ENCODE measurements around the gene SLC8A3. TPM values are rescaled to one million over a fixed set of nuclear protein-coding genes. Genes with fewer than 3 reads are reported as not detected.

SLC8A3 gene
- total and polyA plus RNA-seq, 9 donors, result 0.04 to 0.53 (median 0.10) TPM; not detected in 3

DNA sequence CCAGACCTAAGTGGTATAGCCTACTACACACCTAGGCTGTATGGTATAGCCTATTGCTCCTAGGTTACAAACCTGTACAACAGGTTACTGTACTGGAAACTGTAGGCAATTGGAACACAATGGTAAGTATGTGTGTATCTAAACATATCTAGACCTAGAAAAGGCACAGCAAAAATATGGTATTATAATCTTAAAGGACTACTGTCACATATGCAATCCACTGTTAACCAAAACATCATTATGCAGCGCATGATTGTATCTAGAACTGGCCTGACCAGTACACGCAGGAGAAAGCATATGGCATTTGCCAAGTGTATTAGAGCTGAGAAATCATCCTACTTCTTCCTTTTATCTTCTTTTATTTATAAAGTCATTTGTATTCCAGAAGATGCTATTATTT is 75.5 kb downstream of the SLC8A3 start:
- intact Hi-C loops (cut with DNase I), result no loop called here
- Histone ChIP-seq H3K4me1 (ENCODE audit: insufficient read depth) (no peaks in the 10 kb centered on the region), H3K27me3 (no peaks in the 10 kb centered on the region), H3K36me3 (no peaks in the 10 kb centered on the region), H3K4me3 (no peak overlapping the region), H3K27ac (no peak overlapping the region), H3K9me3 (no peaks in the 10 kb centered on the region)
- no peak for DNase-seq
- TF ChIP-seq, protein P1, sequence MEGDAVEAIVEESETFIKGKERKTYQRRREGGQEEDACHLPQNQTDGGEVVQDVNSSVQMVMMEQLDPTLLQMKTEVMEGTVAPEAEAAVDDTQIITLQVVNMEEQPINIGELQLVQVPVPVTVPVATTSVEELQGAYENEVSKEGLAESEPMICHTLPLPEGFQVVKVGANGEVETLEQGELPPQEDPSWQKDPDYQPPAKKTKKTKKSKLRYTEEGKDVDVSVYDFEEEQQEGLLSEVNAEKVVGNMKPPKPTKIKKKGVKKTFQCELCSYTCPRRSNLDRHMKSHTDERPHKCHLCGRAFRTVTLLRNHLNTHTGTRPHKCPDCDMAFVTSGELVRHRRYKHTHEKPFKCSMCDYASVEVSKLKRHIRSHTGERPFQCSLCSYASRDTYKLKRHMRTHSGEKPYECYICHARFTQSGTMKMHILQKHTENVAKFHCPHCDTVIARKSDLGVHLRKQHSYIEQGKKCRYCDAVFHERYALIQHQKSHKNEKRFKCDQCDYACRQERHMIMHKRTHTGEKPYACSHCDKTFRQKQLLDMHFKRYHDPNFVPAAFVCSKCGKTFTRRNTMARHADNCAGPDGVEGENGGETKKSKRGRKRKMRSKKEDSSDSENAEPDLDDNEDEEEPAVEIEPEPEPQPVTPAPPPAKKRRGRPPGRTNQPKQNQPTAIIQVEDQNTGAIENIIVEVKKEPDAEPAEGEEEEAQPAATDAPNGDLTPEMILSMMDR (IDR thresholded peaks at IDR 0.05), result no peak
- TF ChIP-seq EP300 (IDR thresholded peaks at IDR 0.05) (no peak), POLR2A (IDR thresholded peaks at IDR 0.05) (no peak)
- WGBS, 3 donors, result 84 to 87% (median 85%) methylated on average over 2 of the region's 2 CpGs

DNA sequence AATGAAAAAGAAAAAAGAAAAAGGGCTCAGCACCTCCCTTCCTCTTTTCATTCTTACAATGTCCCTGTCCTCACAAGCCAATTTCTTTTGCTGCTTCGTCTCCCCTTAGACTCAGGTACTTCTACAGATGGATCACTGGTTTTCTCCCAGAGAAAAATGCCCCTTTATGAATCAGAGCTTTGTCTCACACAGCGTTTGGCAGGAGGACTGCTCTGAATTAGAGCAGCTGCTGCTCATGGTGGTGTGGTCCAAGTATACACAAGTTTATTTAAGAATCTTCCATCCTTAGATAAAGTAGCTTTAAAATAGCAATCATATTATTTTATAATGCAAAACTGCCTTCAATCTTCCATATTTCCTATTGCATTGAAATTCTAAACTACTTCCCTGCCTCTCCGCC is 80.3 kb downstream of the SLC8A3 start:
- 47 to 68% (median 61%) methylated on average over 3 of the region's 3 CpGs for WGBS, 3 donors
- H3K36me3 ChIP-seq, result no peaks in the 10 kb centered on the region
- H3K4me3 ChIP-seq, result no peak overlapping the region
- no peaks in the 10 kb centered on the region for H3K27me3 ChIP-seq
- intact Hi-C loops (cut with DNase I), result no loop called here
- no peak for DNase-seq
- no peak overlapping the region for H3K27ac ChIP-seq
- no peak for TF ChIP-seq POLR2A (IDR thresholded peaks at IDR 0.05)
- TF ChIP-seq, protein P1 (IDR thresholded peaks at IDR 0.05), result no peak
- no peak for TF ChIP-seq EP300 (IDR thresholded peaks at IDR 0.05)
- H3K9me3 ChIP-seq, result no peaks in the 10 kb centered on the region
- no peaks in the 10 kb centered on the region for H3K4me1 ChIP-seq (ENCODE audit: insufficient read depth)

DNA sequence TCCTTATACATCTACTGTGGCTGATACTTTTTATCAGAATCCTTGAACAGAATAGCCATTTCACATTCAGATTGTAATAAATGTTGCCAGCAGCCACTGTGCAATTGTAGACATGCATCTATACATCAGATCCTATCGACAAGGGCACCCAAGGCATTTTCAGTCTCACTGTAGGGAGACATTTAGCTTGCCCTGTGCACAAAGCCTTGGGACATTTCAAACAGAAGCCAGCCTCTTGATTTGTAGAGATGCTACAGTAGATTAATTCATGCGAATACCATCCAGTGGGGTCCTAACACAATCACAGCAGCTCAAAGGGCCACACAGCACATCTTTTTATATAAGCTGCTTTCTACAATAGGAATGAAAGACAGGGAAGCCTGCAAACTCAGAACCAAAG is 81.4 kb downstream of the SLC8A3 start:
- 81 to 87% (median 84%) methylated on average over 2 of the region's 2 CpGs for WGBS, 3 donors

DNA sequence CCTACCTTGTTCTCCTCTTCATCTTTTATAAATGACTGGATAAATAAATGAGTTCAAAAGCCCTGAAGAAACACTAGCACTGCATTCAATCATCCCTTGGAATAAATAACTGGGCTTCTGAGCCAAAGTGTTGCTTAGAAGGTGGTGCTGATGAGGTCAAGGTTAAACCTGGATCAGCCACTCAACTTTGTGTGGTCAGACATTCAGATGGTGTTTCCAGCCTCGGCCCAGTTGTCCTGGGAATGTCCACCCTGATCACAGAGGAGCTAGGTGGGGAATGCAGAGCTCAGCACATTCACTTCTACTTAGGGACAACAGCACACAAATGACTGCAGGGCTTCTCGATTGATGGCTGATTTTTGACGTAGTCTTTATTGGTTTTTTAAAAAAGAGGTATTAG is 88.7 kb downstream of the SLC8A3 start:
- no peak for DNase-seq
- TF ChIP-seq POLR2A (IDR thresholded peaks at IDR 0.05), result no peak
- TF ChIP-seq, protein P1 (IDR thresholded peaks at IDR 0.05), result no peak
- TF ChIP-seq EP300 (IDR thresholded peaks at IDR 0.05), result no peak
- intact Hi-C loops (cut with DNase I), result no loop called here
- Histone ChIP-seq H3K27me3 (no peaks in the 10 kb centered on the region), H3K27ac (no peak overlapping the region), H3K4me1 (ENCODE audit: insufficient read depth) (no peaks in the 10 kb centered on the region), H3K4me3 (no peak overlapping the region), H3K9me3 (no peaks in the 10 kb centered on the region), H3K36me3 (no peaks in the 10 kb centered on the region)
- 69 to 85% (median 82%) methylated on average over 3 of the region's 3 CpGs for WGBS, 3 donors

More for the DNA sequence above, 81.4 kb downstream of the SLC8A3 start:
- no peak overlapping the region for H3K4me3 ChIP-seq
- no peaks in the 10 kb centered on the region for H3K36me3 ChIP-seq
- no peak for DNase-seq
- intact Hi-C loops (cut with DNase I), result no loop called here
- no peaks in the 10 kb centered on the region for H3K9me3 ChIP-seq
- H3K27ac ChIP-seq, result no peak overlapping the region
- no peaks in the 10 kb centered on the region for H3K27me3 ChIP-seq
- TF ChIP-seq, protein P1 (IDR thresholded peaks at IDR 0.05), result no peak
- TF ChIP-seq POLR2A (IDR thresholded peaks at IDR 0.05) (no peak), EP300 (IDR thresholded peaks at IDR 0.05) (no peak)
- H3K4me1 ChIP-seq (ENCODE audit: insufficient read depth), result no peaks in the 10 kb centered on the region
